Measurements from ENCODE around the gene S1PR4.
"Not testable (repeated sequence)": the region's sequence is repeated elsewhere in the genome, so short reads cannot be mapped to it uniquely, and the experiment has no call there.

S1PR4 gene

DNA sequence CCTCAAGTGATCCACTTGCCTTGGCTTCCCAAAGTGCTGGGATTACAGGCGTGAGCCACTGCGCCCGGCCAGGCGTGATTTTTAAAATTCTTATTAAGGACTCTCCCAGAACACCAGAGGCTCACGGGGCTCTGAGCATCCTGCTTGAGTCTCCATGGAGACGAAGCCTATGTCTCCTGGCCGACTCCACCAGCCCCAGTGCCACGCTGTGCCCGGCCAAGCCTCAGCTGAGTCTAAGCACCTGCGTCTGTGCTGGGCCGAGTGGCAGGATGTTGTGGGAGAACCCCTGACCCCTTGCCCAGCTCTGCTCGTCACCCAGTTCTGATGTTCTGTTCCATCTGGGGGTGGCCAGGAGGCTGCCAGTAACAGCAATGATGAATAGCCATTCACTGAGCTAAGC lies 42.0 kb downstream of the S1PR4 start:
- DNase-seq (ENCODE audit: low read depth in 1 of 2, low spot score in 1 of 2), result no peak
- Histone ChIP-seq H3K27me3 (ENCODE audit: insufficient read depth, poor library complexity, severe bottlenecking) (peaks cover 6% of the 10 kb centered on the region), H3K4me3 (replicated peaks; ENCODE audit: insufficient read depth, low read length) (no peak overlapping the region), H3K27ac (replicated peaks) (no peak overlapping the region)
- TF ChIP-seq POLR2AphosphoS5 (IDR thresholded peaks at IDR 0.05; ENCODE audit: low read depth) (no peak), GABPA (IDR thresholded peaks at IDR 0.05; ENCODE audit: low read depth) (no peak), SPI1 (IDR thresholded peaks at IDR 0.05; ENCODE audit: borderline replicate concordance, low read depth) (no peak)
- TF ChIP-seq, protein P1, sequence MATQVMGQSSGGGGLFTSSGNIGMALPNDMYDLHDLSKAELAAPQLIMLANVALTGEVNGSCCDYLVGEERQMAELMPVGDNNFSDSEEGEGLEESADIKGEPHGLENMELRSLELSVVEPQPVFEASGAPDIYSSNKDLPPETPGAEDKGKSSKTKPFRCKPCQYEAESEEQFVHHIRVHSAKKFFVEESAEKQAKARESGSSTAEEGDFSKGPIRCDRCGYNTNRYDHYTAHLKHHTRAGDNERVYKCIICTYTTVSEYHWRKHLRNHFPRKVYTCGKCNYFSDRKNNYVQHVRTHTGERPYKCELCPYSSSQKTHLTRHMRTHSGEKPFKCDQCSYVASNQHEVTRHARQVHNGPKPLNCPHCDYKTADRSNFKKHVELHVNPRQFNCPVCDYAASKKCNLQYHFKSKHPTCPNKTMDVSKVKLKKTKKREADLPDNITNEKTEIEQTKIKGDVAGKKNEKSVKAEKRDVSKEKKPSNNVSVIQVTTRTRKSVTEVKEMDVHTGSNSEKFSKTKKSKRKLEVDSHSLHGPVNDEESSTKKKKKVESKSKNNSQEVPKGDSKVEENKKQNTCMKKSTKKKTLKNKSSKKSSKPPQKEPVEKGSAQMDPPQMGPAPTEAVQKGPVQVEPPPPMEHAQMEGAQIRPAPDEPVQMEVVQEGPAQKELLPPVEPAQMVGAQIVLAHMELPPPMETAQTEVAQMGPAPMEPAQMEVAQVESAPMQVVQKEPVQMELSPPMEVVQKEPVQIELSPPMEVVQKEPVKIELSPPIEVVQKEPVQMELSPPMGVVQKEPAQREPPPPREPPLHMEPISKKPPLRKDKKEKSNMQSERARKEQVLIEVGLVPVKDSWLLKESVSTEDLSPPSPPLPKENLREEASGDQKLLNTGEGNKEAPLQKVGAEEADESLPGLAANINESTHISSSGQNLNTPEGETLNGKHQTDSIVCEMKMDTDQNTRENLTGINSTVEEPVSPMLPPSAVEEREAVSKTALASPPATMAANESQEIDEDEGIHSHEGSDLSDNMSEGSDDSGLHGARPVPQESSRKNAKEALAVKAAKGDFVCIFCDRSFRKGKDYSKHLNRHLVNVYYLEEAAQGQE (IDR thresholded peaks at IDR 0.05; ENCODE audit: insufficient replicate concordance, low read depth), result no peak
- TF ChIP-seq, protein P2, sequence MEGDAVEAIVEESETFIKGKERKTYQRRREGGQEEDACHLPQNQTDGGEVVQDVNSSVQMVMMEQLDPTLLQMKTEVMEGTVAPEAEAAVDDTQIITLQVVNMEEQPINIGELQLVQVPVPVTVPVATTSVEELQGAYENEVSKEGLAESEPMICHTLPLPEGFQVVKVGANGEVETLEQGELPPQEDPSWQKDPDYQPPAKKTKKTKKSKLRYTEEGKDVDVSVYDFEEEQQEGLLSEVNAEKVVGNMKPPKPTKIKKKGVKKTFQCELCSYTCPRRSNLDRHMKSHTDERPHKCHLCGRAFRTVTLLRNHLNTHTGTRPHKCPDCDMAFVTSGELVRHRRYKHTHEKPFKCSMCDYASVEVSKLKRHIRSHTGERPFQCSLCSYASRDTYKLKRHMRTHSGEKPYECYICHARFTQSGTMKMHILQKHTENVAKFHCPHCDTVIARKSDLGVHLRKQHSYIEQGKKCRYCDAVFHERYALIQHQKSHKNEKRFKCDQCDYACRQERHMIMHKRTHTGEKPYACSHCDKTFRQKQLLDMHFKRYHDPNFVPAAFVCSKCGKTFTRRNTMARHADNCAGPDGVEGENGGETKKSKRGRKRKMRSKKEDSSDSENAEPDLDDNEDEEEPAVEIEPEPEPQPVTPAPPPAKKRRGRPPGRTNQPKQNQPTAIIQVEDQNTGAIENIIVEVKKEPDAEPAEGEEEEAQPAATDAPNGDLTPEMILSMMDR (IDR thresholded peaks at IDR 0.05; ENCODE audit: insufficient read depth, low read length), result no peak

DNA sequence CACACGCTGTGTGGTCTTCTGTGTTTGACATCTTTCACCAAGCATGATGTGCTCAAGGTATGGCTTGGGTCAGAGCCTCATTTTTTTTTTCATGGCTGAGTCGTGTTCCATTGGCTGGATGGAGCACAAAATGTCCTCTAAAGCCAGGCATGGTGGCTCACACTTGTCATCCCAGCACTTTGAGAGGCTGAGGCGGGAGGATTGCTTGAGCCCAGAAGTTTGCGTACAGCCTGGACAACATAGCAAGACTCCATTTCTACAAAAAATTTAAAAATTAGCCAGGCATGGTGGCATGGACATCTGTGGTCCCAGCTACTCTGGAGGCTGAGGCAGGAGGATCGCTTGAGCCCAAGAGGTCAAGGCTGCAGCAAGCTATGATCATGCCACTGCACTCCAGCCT lies 43.0 kb downstream of the S1PR4 start:
- H3K27me3 ChIP-seq (ENCODE audit: insufficient read depth, poor library complexity, severe bottlenecking), result peaks cover 12% of the 10 kb centered on the region
- not testable (repeated sequence) for DNase-seq (ENCODE audit: low read depth in 1 of 2, low spot score in 1 of 2); H3K4me3 ChIP-seq (replicated peaks; ENCODE audit: insufficient read depth, low read length); H3K27ac ChIP-seq (replicated peaks)

DNA sequence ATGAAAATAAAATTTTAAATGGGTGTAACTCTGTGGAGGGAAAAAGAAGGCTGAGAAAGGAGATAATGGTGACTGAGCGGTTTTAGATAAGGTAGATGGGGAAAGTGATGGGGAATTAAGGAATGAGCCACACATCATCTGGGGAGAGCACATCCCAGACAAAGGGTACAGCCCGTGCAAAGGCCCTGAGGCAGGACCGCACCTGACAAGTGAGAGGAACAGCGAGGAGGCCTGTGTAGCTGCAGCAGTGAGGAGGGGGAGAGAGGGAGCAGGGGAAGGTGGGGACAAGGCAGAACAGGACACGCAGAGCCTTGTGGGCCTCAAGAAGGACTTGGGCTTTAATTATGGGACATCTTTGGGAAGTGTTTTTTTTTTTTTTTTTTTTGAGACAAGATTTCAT lies 44.1 kb downstream of the S1PR4 start:
- DNase-seq (ENCODE audit: low read depth in 1 of 2, low spot score in 1 of 2), result no peak
- H3K27me3 ChIP-seq (ENCODE audit: insufficient read depth, poor library complexity, severe bottlenecking), result peaks cover 16% of the 10 kb centered on the region
- TF ChIP-seq, protein P2 (IDR thresholded peaks at IDR 0.05; ENCODE audit: insufficient read depth, low read length), result no peak
- TF ChIP-seq POLR2AphosphoS5 (IDR thresholded peaks at IDR 0.05; ENCODE audit: low read depth) (no peak), GABPA (IDR thresholded peaks at IDR 0.05; ENCODE audit: low read depth) (no peak), SPI1 (IDR thresholded peaks at IDR 0.05; ENCODE audit: borderline replicate concordance, low read depth) (no peak)
- TF ChIP-seq, protein P1 (IDR thresholded peaks at IDR 0.05; ENCODE audit: insufficient replicate concordance, low read depth), result no peak
- H3K4me3 ChIP-seq (replicated peaks; ENCODE audit: insufficient read depth, low read length), result no peak overlapping the region
- no peak overlapping the region for H3K27ac ChIP-seq (replicated peaks)

DNA sequence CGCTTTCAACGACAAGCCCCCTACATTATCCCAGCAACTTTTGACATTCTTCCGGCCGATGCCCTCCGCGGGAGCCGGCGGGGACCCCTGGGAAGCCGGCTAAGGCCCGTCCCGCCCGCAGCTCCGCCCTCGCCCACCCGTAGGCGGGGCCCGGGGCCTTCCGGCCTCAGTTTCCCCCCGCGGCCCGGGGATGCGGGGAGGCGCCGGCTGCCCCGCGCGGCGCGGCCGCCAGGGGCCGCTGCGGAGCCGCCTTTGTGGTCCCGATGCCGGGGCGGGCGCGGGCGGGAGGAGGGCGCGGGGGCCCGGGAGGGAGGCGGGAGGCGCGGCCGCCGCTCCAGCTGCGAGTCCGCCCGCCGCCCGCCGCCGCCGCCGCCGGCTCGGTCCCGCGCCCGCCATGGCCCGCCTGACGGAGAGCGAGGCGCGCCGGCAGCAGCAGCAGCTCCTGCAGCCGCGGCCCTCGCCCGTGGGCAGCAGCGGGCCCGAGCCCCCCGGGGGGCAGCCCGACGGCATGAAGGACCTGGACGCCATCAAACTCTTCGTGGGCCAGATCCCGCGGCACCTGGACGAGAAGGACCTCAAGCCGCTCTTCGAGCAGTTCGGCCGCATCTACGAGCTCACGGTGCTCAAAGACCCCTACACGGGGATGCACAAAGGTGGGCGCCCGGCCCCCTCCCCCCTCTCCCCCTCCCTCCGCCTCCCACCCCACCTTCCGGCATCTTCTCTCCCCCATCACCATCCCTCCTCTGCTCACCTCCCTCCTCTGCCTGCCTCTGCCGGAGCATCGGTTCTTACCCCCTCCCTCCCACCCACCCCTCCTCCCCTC lies 46.0 kb downstream of the S1PR4 start, which contains the start of gene CELF5:
Gene CELF5, plus strand, starts transcription at position 316 of the 823 bp plus-strand sequence. Its CDS starts 79 bp downstream, at position 395.
- TF ChIP-seq SPI1 (IDR thresholded peaks at IDR 0.05; ENCODE audit: borderline replicate concordance, low read depth) (no peak), POLR2AphosphoS5 (IDR thresholded peaks at IDR 0.05; ENCODE audit: low read depth) (no peak), GABPA (IDR thresholded peaks at IDR 0.05; ENCODE audit: low read depth) (no peak)
- TF ChIP-seq, protein P2 (IDR thresholded peaks at IDR 0.05; ENCODE audit: insufficient read depth, low read length), result no peak
- TF ChIP-seq, protein P1 (IDR thresholded peaks at IDR 0.05; ENCODE audit: insufficient replicate concordance, low read depth), result no peak
- Histone ChIP-seq H3K27me3 (ENCODE audit: insufficient read depth, poor library complexity, severe bottlenecking) (peaks cover 16% of the 10 kb centered on the region), H3K4me3 (replicated peaks; ENCODE audit: insufficient read depth, low read length) (no peak within 1 kb of the TSS), H3K27ac (replicated peaks) (no peak within 1 kb of the TSS)
- DNase-seq (ENCODE audit: low read depth in 1 of 2, low spot score in 1 of 2), result no peak

All from HL-60 (cell line).